ENCODE measurements around the gene TTC28.

The TTC28 gene

DNA sequence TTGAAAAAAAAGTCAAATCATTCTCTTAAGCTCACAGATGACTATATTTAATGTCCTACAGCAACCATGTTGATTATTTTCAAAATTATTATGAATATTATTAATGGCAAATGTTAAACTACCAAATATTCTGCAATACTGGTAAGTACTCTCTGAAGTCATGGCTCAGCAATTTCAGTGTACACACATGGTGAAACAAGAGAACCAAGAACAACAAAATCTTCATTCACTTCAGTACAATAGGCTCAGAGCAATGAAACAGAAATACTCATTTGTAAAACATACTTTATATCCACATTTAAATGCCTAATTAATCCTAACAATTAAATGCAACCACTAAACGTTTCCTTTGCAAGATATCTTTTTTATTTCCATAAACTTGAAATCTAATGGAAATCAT lies 347.2 kb downstream of the TTC28 start:
- Histone ChIP-seq H3K4me1 (ENCODE audit: insufficient read depth, low read length, poor library complexity, severe bottlenecking) (peaks cover 38% of the 10 kb centered on the region), H3F3A (ENCODE audit: low read depth) (peaks cover 14% of the 10 kb centered on the region), H3K36me3 (ENCODE audit: insufficient read depth, low read length) (no peaks in the 10 kb centered on the region), H3K9ac (ENCODE audit: low read depth, low read length, poor library complexity, severe bottlenecking) (no peak overlapping the region), H3K27me3 (ENCODE audit: insufficient read depth, low read length, poor library complexity, severe bottlenecking) (no peaks in the 10 kb centered on the region), H3K79me2 (ENCODE audit: insufficient read depth, low read length) (peaks cover 55% of the 10 kb centered on the region), H2AFZ (ENCODE audit: low read length) (no peak overlapping the region), H4K20me1 (ENCODE audit: insufficient read depth, low read length, poor library complexity, severe bottlenecking) (peaks cover 55% of the 10 kb centered on the region), H3K4me2 (ENCODE audit: low read depth, low read length, poor library complexity, severe bottlenecking) (no peak overlapping the region), H3K9me2 (replicated peaks; ENCODE audit: low read depth, low read length) (no peaks in the 10 kb centered on the region), H3K4me3 (ENCODE audit: low read length, poor library complexity, severe bottlenecking) (no peak overlapping the region), H3K9me3 (ENCODE audit: insufficient read depth, low read depth, low read length) (no peaks in the 10 kb centered on the region)
- TF ChIP-seq, protein P1, sequence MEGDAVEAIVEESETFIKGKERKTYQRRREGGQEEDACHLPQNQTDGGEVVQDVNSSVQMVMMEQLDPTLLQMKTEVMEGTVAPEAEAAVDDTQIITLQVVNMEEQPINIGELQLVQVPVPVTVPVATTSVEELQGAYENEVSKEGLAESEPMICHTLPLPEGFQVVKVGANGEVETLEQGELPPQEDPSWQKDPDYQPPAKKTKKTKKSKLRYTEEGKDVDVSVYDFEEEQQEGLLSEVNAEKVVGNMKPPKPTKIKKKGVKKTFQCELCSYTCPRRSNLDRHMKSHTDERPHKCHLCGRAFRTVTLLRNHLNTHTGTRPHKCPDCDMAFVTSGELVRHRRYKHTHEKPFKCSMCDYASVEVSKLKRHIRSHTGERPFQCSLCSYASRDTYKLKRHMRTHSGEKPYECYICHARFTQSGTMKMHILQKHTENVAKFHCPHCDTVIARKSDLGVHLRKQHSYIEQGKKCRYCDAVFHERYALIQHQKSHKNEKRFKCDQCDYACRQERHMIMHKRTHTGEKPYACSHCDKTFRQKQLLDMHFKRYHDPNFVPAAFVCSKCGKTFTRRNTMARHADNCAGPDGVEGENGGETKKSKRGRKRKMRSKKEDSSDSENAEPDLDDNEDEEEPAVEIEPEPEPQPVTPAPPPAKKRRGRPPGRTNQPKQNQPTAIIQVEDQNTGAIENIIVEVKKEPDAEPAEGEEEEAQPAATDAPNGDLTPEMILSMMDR (conservative IDR thresholded peaks at IDR 0.05; ENCODE audit: low read length) = no peak
- TF ChIP-seq EZH2phosphoT487 (IDR thresholded peaks at IDR 0.05; ENCODE audit: borderline replicate concordance) = no peak

DNA sequence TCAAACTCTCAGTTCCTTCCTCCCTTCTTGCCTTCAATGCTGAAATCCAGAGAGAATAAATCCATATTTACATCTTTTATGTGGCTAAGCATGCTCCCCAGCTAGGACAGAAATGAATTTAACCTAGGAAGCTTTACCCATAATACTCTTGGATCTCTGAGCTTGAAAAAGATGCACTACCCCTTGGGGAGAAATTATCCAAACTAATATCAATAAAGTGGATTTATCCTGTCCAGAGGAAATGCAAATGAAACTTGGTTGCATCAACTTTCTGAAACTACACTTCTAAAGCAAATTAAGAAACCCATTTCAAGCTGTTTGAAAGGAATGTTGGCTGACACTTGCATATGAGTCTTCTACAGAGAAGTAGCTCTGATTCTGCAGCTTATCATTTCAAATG lies 347.9 kb downstream of the TTC28 start:
- no peak for TF ChIP-seq EZH2phosphoT487 (IDR thresholded peaks at IDR 0.05; ENCODE audit: borderline replicate concordance)
- TF ChIP-seq, protein P1 (conservative IDR thresholded peaks at IDR 0.05; ENCODE audit: low read length) = no peak

DNA sequence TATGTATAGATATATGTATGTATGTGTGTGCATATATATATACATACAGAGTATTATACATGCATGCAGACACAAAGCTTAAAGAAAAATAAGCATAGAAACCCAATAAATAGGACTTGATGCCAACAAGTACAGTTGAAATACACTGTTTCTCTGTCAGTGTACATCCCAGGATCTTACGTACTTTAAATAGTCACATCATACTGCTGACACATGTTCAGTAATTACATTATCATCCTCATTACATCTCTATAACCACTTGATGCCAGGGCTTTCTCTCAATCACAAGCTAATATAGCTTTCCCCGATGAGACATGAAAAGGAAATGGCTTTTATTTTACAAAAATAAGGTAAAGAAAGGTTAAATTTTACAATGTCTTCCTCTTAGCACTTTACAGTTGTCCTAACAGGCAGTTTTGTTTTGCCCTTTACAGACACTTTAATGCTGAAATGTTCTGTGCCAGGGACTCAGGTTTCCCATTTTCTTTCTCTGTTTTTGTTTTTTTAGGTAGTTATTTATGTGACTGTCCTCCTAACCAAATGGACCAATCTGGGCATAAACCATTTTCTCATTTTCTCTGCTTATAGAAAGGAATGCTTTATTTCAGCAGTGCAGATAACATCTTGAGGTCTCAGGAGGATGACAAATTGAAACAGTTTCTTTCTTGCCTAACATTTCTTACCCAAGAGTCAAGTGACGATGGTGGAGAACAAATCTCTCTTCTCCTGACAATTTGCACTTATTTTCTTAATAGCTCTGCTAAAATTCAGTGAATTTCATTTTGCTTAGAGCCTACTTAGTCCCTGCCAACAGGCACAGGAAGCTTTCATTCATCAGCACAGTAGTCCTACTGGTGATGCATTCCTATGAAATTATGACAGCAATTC lies 350.2 kb downstream of the TTC28 start:
- peaks cover 52% of the 10 kb centered on the region for H3K4me1 ChIP-seq (ENCODE audit: insufficient read depth, low read length, poor library complexity, severe bottlenecking)
- peak overlapping the region; percentile 9 for H3K9ac ChIP-seq (ENCODE audit: low read depth, low read length, poor library complexity, severe bottlenecking)
- peaks cover 78% of the 10 kb centered on the region for H3K79me2 ChIP-seq (ENCODE audit: insufficient read depth, low read length)
- H3F3A ChIP-seq (ENCODE audit: low read depth) = peaks cover 14% of the 10 kb centered on the region
- TF ChIP-seq EZH2phosphoT487 (IDR thresholded peaks at IDR 0.05; ENCODE audit: borderline replicate concordance) = no peak
- TF ChIP-seq, protein P1 (conservative IDR thresholded peaks at IDR 0.05; ENCODE audit: low read length) = no peak
- peak overlapping the region; percentile 43 for H3K4me3 ChIP-seq (ENCODE audit: low read length, poor library complexity, severe bottlenecking)
- no peaks in the 10 kb centered on the region for H3K27me3 ChIP-seq (ENCODE audit: insufficient read depth, low read length, poor library complexity, severe bottlenecking)
- H3K4me2 ChIP-seq (ENCODE audit: low read depth, low read length, poor library complexity, severe bottlenecking) = peak overlapping the region; percentile 51
- peaks cover 61% of the 10 kb centered on the region for H4K20me1 ChIP-seq (ENCODE audit: insufficient read depth, low read length, poor library complexity, severe bottlenecking)
- no peaks in the 10 kb centered on the region for H3K9me3 ChIP-seq (ENCODE audit: insufficient read depth, low read depth, low read length)
- no peak overlapping the region for H2AFZ ChIP-seq (ENCODE audit: low read length)
- no peaks in the 10 kb centered on the region for H3K36me3 ChIP-seq (ENCODE audit: insufficient read depth, low read length)
- H3K9me2 ChIP-seq (replicated peaks; ENCODE audit: low read depth, low read length) = no peaks in the 10 kb centered on the region

More for the DNA sequence above, 347.9 kb downstream of the TTC28 start:
- Histone ChIP-seq H3K79me2 (ENCODE audit: insufficient read depth, low read length) (peaks cover 62% of the 10 kb centered on the region), H3K9me3 (ENCODE audit: insufficient read depth, low read depth, low read length) (no peaks in the 10 kb centered on the region), H3K4me2 (ENCODE audit: low read depth, low read length, poor library complexity, severe bottlenecking) (no peak overlapping the region), H4K20me1 (ENCODE audit: insufficient read depth, low read length, poor library complexity, severe bottlenecking) (peaks cover 59% of the 10 kb centered on the region), H3K4me1 (ENCODE audit: insufficient read depth, low read length, poor library complexity, severe bottlenecking) (peaks cover 39% of the 10 kb centered on the region), H3F3A (ENCODE audit: low read depth) (peaks cover 14% of the 10 kb centered on the region), H3K27me3 (ENCODE audit: insufficient read depth, low read length, poor library complexity, severe bottlenecking) (no peaks in the 10 kb centered on the region), H3K9me2 (replicated peaks; ENCODE audit: low read depth, low read length) (no peaks in the 10 kb centered on the region), H2AFZ (ENCODE audit: low read length) (no peak overlapping the region), H3K4me3 (ENCODE audit: low read length, poor library complexity, severe bottlenecking) (no peak overlapping the region), H3K36me3 (ENCODE audit: insufficient read depth, low read length) (no peaks in the 10 kb centered on the region), H3K9ac (ENCODE audit: low read depth, low read length, poor library complexity, severe bottlenecking) (no peak overlapping the region)

Data from Loucy (cell line).